ENCODE data around the gene CCDC73. TPM values are rescaled to one million over a fixed set of nuclear protein-coding genes. Genes with fewer than 3 reads are reported as not detected.

Gene CCDC73
- total RNA-seq, 2 donors from 2014 or later = not detected

- ATAC-seq (no peak), DNase-seq (no peak)
- intact Hi-C loops (cut with DNase I, micrococcal nuclease) = no loop called here
Measured at GRCh38 chr11:32566517-32566916, 227.9 kb downstream of the CCDC73 start.

GRCh38 chr11:32563600-32563959, 230.9 kb downstream of the CCDC73 start:
- no peak for DNase-seq
- no peak for ATAC-seq
- intact Hi-C loops (cut with DNase I, micrococcal nuclease) = no loop called here

GRCh38 chr11:32562839-32563599, 231.4 kb downstream of the CCDC73 start:
- intact Hi-C loops (cut with DNase I, micrococcal nuclease) = no loop called here
- ATAC-seq = no peak
- DNase-seq = no peak

- intact Hi-C loops (cut with DNase I, micrococcal nuclease) = no loop called here
- ATAC-seq = no peak
- no peak for DNase-seq
Measured at GRCh38 chr11:32561835-32562234, 232.6 kb downstream of the CCDC73 start.

GRCh38 chr11:32555895-32556294, 238.6 kb downstream of the CCDC73 start:
- intact Hi-C loops (cut with DNase I, micrococcal nuclease) = no loop called here
- DNase-seq = no peak
- no peak for ATAC-seq

- ATAC-seq = no peak
Measured at GRCh38 chr11:32555091-32555490, 239.4 kb downstream of the CCDC73 start.

More at GRCh38 chr11:32555091-32555490, 239.4 kb downstream of the CCDC73 start:
- no peak for DNase-seq
- intact Hi-C loops (cut with DNase I, micrococcal nuclease) = no loop called here

Other genes with a start within 250 kb of the CCDC73 start
- 100 to 1,000 TPM; 164 to 167 TPM for gene EIF3M, start 210.8 kb downstream of the CCDC73 start, total RNA-seq
- 10 to 100 TPM; 15.8 to 19.0 TPM for gene PRRG4, start 35.3 kb upstream of the CCDC73 start, total RNA-seq
- 10 to 100 TPM; 18.6 to 22.8 TPM for gene QSER1, start 98.1 kb upstream of the CCDC73 start, total RNA-seq
- 1 to 10 TPM; 8.3 to 8.6 TPM for gene DEPDC7, start 221.2 kb upstream of the CCDC73 start, total RNA-seq
- 10 to 100 TPM; 30.7 to 32.9 TPM for gene TCP11L1, start 244.9 kb upstream of the CCDC73 start, total RNA-seq